ENCODE data around the gene RITA1. TPM values are rescaled to one million over a fixed set of nuclear protein-coding genes. Genes with fewer than 3 reads are reported as not detected.

The RITA1 gene
- total and polyA plus RNA-seq, 10 of the 15 experiments (the other 5 are each of a cell fraction or from before 2014, with no cell fraction given), result 2.3 to 39.9 (median 24.8) TPM

DNA sequence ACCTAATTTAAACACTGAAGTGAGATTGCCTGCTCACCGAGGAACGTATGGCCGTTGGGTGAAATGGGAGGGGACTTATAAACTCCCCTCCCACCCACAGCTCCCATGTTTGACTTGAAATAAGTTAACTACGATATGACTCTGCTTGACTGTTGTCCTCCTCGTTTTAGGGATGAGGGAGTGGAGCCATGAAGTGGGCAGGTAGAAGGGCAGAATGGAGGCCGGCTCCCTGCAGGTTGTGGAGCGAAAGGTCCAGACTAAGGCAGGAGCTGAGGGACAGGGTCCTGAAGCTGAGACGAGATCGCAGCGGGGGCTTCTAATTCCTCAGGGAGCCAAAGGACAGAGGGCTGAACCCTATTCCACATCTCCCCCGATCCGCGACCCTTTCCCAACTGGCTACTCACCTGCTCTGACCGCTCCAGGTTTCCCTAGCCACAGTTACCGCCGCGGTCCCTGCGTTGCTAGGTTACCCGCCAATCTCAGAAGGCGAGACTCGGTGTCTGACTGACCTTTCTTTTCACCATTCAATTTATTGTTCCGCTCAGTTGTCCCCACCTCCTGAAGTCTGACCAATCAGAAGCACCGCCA, 35.2 kb downstream of the RITA1 start (continued):
- peak; percentile 60 for TF ChIP-seq MXI1 (IDR thresholded peaks at IDR 0.05; ENCODE audit: low read depth, low read length)
- peak; percentile 99 for TF ChIP-seq BMI1 (IDR thresholded peaks at IDR 0.05; ENCODE audit: borderline replicate concordance)
- TF ChIP-seq MAX (IDR thresholded peaks at IDR 0.05; ENCODE audit: low read depth, low read length), result 0 out of 2 replicates have a peak, but pooled peaks have one; percentile 7
- TF ChIP-seq KDM1A (IDR thresholded peaks at IDR 0.05; ENCODE audit: borderline replicate concordance), result no peak

DNA sequence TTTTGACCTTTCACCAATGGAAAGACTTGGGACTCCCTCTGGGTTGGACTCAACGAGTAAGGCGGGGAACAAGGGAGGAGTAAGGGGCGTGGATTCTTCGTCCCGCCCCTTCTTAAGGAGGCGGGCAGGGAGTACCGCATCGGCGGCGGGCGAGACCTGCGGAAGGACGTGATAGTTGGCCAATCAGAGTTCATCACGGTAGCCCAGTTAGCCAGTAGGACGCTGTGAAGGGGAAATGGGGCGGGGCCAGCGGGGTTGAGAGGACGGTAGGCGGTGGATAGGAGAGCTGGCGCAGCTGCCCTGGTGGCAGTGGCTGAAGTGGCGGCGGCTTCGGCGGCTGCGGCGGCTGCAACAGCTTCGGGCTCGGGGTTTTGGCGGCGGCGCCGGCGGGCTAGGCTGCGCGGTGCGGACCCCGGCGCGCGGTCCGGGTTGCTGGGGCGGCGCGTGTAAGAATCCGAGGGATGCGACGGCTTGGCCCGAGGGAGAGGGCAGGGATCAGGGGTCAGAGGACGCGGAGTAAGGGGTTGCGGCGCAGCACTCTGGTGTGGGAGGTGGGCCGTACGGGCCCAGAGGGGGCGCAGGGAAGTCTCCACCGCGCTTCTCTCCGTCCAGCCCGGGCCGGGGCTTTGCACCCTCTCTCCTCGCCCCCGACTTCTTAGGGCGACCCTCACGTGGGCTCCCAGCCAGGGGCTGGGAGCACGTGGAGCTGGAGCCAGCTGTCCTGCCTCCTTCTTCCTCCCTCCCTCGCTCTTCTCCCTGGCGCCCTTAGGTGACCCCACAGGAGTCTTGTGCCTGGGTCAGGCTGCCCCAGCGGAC, 35.9 kb downstream of the RITA1 start, which contains the start of gene TPCN1:
Gene TPCN1 (plus strand): TSS at position 284 of the 816 bp plus-strand sequence. CDS start 5,389 bp downstream, outside the sequence.
- intact Hi-C loops (cut with micrococcal nuclease; ENCODE audit: unreplicated experiment) (loop anchor here (1.0 to 2.0 kb wide), 2 partner anchors 13 to 35 kb away; no protein-coding TSS in a partner anchor), in situ Hi-C loops (cut with MboI) (loop anchor here (25.0 kb wide), 1 partner anchor 1784 kb away; no protein-coding TSS in a partner anchor)
- FAIRE-seq (peak; percentile 98), DNase-seq (ENCODE audit: low read depth, low spot score) (peak; percentile 100), ATAC-seq (peak; percentile 89)
- peak within 1 kb of the TSS; percentile 89 for H2AFZ ChIP-seq (ENCODE audit: control insufficient read depth, low read depth, low read length)
- H3K79me2 ChIP-seq (ENCODE audit: control insufficient read depth, insufficient read depth, low read length), result peaks cover 31% of the 10 kb centered on the region
- peak within 1 kb of the TSS; percentile 89 for H3K4me3 ChIP-seq
- ChIA-PET POLR2A (interaction anchor here (0.6 to 6.7 kb wide), 14 partner anchors 11 to 242 kb away, joined by 3 to 108 read pairs (median 4); partner anchors contain the start of genes DDX54, RITA1 and SLC8B1), CTCF (interaction anchor here (0.7 to 1.7 kb wide), 6 partner anchors 8 to 26 kb away, joined by 3 to 5 read pairs (median 3); no protein-coding TSS in a partner anchor), RAD21 (ENCODE audit: unreplicated experiment) (interaction anchor here (0.6 to 4.4 kb wide), 8 partner anchors 10 to 204 kb away, joined by 3 to 51 read pairs (median 10); no protein-coding TSS in a partner anchor), SMC1A (ENCODE audit: uncharacterized antibody, unreplicated experiment) (interaction anchor here (1.0 to 15.7 kb wide), 9 partner anchors 9 to 243 kb away, joined by 3 to 237 read pairs (median 17); partner anchors contain the start of genes OAS2 and RITA1)
- no peaks in the 10 kb centered on the region for H4K20me1 ChIP-seq (ENCODE audit: control insufficient read depth, insufficient read depth)
- no peaks in the 10 kb centered on the region for H3K9me3 ChIP-seq (replicated peaks; ENCODE audit: control insufficient read depth, insufficient read depth, low read length)
- H3K4me1 ChIP-seq (ENCODE audit: control insufficient read depth, insufficient read depth, low read length), result peaks cover 19% of the 10 kb centered on the region
- peak within 1 kb of the TSS; percentile 85 for H3K27ac ChIP-seq (ENCODE audit: control insufficient read depth, insufficient read depth)
- no TSS peak for BruUV-seq (replicated peaks)
- peak within 1 kb of the TSS; percentile 98 for H3K4me2 ChIP-seq (ENCODE audit: control insufficient read depth, insufficient read depth)
- under 1% methylated on average over 61 of the region's 68 CpGs for WGBS (ENCODE audit: insufficient coverage, insufficient replicate concordance, low lambda C conversion rate, missing lambda C conversion rate)
- no peaks in the 10 kb centered on the region for H3K27me3 ChIP-seq (replicated peaks in 1 of 2; ENCODE audit: control insufficient read depth in 2 of 2, insufficient read depth in 2 of 2, low read length in 1 of 2)
- H3K9ac ChIP-seq (ENCODE audit: control insufficient read depth, insufficient read depth, low read length), result peak within 1 kb of the TSS; percentile 90
- H3K36me3 ChIP-seq (ENCODE audit: control insufficient read depth in 2 of 2, insufficient read depth in 2 of 2, low read length in 1 of 2), result no peaks in the 10 kb centered on the region
- peak; percentile 66 for TF ChIP-seq KLF5 (IDR thresholded peaks at IDR 0.05; ENCODE audit: partially characterized antibody)
- TF ChIP-seq ZNF217 (IDR thresholded peaks at IDR 0.05), result no peak
- no peak for TF ChIP-seq SMAD1 (IDR thresholded peaks at IDR 0.05; ENCODE audit: low read depth, partially characterized antibody)
- peak; percentile 27; the same call in 1 of the 2 replicates for TF ChIP-seq ZNF24 (IDR thresholded peaks at IDR 0.05)
- TF ChIP-seq, protein P1, sequence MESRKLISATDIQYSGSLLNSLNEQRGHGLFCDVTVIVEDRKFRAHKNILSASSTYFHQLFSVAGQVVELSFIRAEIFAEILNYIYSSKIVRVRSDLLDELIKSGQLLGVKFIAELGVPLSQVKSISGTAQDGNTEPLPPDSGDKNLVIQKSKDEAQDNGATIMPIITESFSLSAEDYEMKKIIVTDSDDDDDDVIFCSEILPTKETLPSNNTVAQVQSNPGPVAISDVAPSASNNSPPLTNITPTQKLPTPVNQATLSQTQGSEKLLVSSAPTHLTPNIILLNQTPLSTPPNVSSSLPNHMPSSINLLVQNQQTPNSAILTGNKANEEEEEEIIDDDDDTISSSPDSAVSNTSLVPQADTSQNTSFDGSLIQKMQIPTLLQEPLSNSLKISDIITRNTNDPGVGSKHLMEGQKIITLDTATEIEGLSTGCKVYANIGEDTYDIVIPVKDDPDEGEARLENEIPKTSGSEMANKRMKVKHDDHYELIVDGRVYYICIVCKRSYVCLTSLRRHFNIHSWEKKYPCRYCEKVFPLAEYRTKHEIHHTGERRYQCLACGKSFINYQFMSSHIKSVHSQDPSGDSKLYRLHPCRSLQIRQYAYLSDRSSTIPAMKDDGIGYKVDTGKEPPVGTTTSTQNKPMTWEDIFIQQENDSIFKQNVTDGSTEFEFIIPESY (IDR thresholded peaks at IDR 0.05), result no peak
- TF ChIP-seq EZH2 (IDR thresholded peaks at IDR 0.05; ENCODE audit: borderline replicate concordance, control insufficient read depth, low read depth, low read length), result no peak
- TF ChIP-seq FOXM1 (IDR thresholded peaks at IDR 0.05; ENCODE audit: low read depth, low read length), result no peak
- TF ChIP-seq E4F1 (IDR thresholded peaks at IDR 0.05; ENCODE audit: borderline replicate concordance, partially characterized antibody), result no peak
- no peak for TF ChIP-seq TBL1XR1 (IDR thresholded peaks at IDR 0.05; ENCODE audit: low read depth, low read length)
- TF ChIP-seq RCOR1 (conservative IDR thresholded peaks at IDR 0.05; ENCODE audit: low read depth, low read length), result no peak
- TF ChIP-seq NFYA (IDR thresholded peaks at IDR 0.05; ENCODE audit: borderline replicate concordance, low read depth, low read length), result peak; percentile 57
